KMS-11 (cell line): Measurements from ENCODE around the gene S100A5.

Experiments used
- H2AFZ ChIP-seq: fragments of 200-600 bp; sonication (generic); 2 replicates; pipeline ENCODE4 v1.6.1; 2016; ENCODE audit warnings: antibody characterized with exemption, mixed run types, low read depth
- H3K27ac ChIP-seq: fragments of 200-600 bp; sonication (generic); 2 replicates; pipeline ENCODE4 v1.6.1; 2016; ENCODE audit warnings: mild to moderate bottlenecking, mixed run types
- H3K27me3 ChIP-seq: fragments of 200-600 bp; sonication (generic); 2 replicates; pipeline ENCODE4 v1.6.1; 2017; ENCODE audit warnings: mild to moderate bottlenecking, low read depth, mixed run types, moderate library complexity; ENCODE audit not compliant: insufficient read depth
- H3K36me3 ChIP-seq: fragments of 200-600 bp; sonication (generic); 2 replicates; pipeline ENCODE4 v1.6.1; 2017; ENCODE audit warnings: mild to moderate bottlenecking, mixed run types; ENCODE audit not compliant: insufficient read depth
- H3K4me1 ChIP-seq: fragments of 200-600 bp; sonication (generic); 2 replicates; pipeline ENCODE4 v1.6.1; 2016; ENCODE audit warnings: mild to moderate bottlenecking, low read depth, mixed run types; ENCODE audit not compliant: poor library complexity, severe bottlenecking
- H3K4me2 ChIP-seq: fragments of 200-600 bp; sonication (generic); 2 replicates; pipeline ENCODE4 v1.7.0; 2016; ENCODE audit warnings: mild to moderate bottlenecking, mixed run types
- H3K4me3 ChIP-seq: fragments of 200-600 bp; sonication (generic); IDR thresholded peaks from 2 replicates; pipeline ENCODE4 v1.6.1; 2017; ENCODE audit warnings: low read depth, low read length, mixed read lengths; ENCODE audit not compliant: insufficient read depth
- H3K79me2 ChIP-seq: fragments of 200-600 bp; sonication (generic); 2 replicates; pipeline ENCODE4 v1.6.1; 2016; ENCODE audit warnings: low read depth, mixed run types; ENCODE audit not compliant: insufficient read depth
- H3K9ac ChIP-seq: fragments of 200-600 bp; sonication (generic); 2 replicates; pipeline ENCODE4 v1.6.1; 2016; ENCODE audit warnings: mild to moderate bottlenecking, mixed run types
- H4K20me1 ChIP-seq: fragments of 200-600 bp; sonication (generic); 2 replicates; pipeline ENCODE4 v1.6.1; 2016; ENCODE audit warnings: mild to moderate bottlenecking, mixed run types; ENCODE audit not compliant: insufficient read depth
- TF ChIP-seq, protein P1 (sequence below): fragments of 200-600 bp; sonication (generic); conservative IDR thresholded peaks from 2 replicates; pipeline ENCODE4 v1.6.1; 2017; ENCODE audit warnings: low read depth, mild to moderate bottlenecking, antibody characterized with exemption, low read length, moderate library complexity, mixed read lengths

Gene S100A5

GRCh38 chr1:153509036-153509435, 31.7 kb downstream of the S100A5 start:
- Histone ChIP-seq H3K36me3 (no peaks in the 10 kb centered on the region), H4K20me1 (no peaks in the 10 kb centered on the region), H3K27me3 (no peaks in the 10 kb centered on the region), H3K27ac (no peak overlapping the region), H2AFZ (no peak overlapping the region), H3K4me3 (no peak overlapping the region), H3K4me2 (no peak overlapping the region), H3K4me1 (peaks cover 10% of the 10 kb centered on the region), H3K9ac (no peak overlapping the region), H3K79me2 (no peaks in the 10 kb centered on the region)
- TF ChIP-seq, protein P1, sequence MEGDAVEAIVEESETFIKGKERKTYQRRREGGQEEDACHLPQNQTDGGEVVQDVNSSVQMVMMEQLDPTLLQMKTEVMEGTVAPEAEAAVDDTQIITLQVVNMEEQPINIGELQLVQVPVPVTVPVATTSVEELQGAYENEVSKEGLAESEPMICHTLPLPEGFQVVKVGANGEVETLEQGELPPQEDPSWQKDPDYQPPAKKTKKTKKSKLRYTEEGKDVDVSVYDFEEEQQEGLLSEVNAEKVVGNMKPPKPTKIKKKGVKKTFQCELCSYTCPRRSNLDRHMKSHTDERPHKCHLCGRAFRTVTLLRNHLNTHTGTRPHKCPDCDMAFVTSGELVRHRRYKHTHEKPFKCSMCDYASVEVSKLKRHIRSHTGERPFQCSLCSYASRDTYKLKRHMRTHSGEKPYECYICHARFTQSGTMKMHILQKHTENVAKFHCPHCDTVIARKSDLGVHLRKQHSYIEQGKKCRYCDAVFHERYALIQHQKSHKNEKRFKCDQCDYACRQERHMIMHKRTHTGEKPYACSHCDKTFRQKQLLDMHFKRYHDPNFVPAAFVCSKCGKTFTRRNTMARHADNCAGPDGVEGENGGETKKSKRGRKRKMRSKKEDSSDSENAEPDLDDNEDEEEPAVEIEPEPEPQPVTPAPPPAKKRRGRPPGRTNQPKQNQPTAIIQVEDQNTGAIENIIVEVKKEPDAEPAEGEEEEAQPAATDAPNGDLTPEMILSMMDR, result no peak

- Histone ChIP-seq H3K27ac (no peak overlapping the region), H3K36me3 (no peaks in the 10 kb centered on the region), H3K27me3 (no peaks in the 10 kb centered on the region), H3K4me3 (no peak overlapping the region), H3K4me1 (peaks cover 10% of the 10 kb centered on the region), H3K79me2 (no peaks in the 10 kb centered on the region), H4K20me1 (no peaks in the 10 kb centered on the region), H2AFZ (no peak overlapping the region), H3K9ac (no peak overlapping the region), H3K4me2 (no peak overlapping the region)
- TF ChIP-seq, protein P1, result no peak
These were observed 32.7 kb downstream of the S100A5 start for GRCh38 chr1:153507926-153508583.

- Histone ChIP-seq H3K36me3 (no peaks in the 10 kb centered on the region), H3K27ac (no peak overlapping the region), H3K27me3 (no peaks in the 10 kb centered on the region), H3K4me1 (peaks cover 10% of the 10 kb centered on the region), H3K4me3 (no peak overlapping the region), H3K9ac (no peak overlapping the region), H2AFZ (no peak overlapping the region), H3K79me2 (no peaks in the 10 kb centered on the region), H3K4me2 (no peak overlapping the region), H4K20me1 (no peaks in the 10 kb centered on the region)
- TF ChIP-seq, protein P1, result no peak
These were observed 33.8 kb downstream of the S100A5 start for GRCh38 chr1:153506831-153507413.

- H4K20me1 ChIP-seq, result no peaks in the 10 kb centered on the region
- H2AFZ ChIP-seq, result no peak overlapping the region
- no peak overlapping the region for H3K9ac ChIP-seq
- no peak overlapping the region for H3K4me3 ChIP-seq
- peaks cover 8% of the 10 kb centered on the region for H3K4me1 ChIP-seq
- no peaks in the 10 kb centered on the region for H3K27me3 ChIP-seq
- TF ChIP-seq, protein P1, result no peak
- no peak overlapping the region for H3K4me2 ChIP-seq
- no peaks in the 10 kb centered on the region for H3K79me2 ChIP-seq
- H3K27ac ChIP-seq, result no peak overlapping the region
- no peaks in the 10 kb centered on the region for H3K36me3 ChIP-seq
These were observed 34.3 kb downstream of the S100A5 start for GRCh38 chr1:153506386-153506785.
